Natural killer cell treated with Interleukin-12 subunit alpha and Interleukin-12 subunit beta and Interleukin-15 and Interleukin-18, amount 100 ng/mL, for 72 hours (primary cell): ENCODE measurements around the gene UTP15. TPM values are rescaled to one million over a fixed set of nuclear protein-coding genes. Genes with fewer than 3 reads are reported as not detected.

Experiments used
- ATAC-seq, 2 donors: fragments of 150-1000 bp; cut with Tn5 transposase in 1 of 2; sonication (Bioruptor Pico), chemical (Tn5 transposase) in 1 of 2; 2 replicates each; pipeline ENCODE4 v1.10.0; 2021
- DNase-seq: peaks from one replicate; pipeline ENCODE4 v3.0.0; 2022; ENCODE audit warnings: low spot score
- H3K27ac Mint-ChIP-seq, 2 donors: 1 replicate in 1 of 2; 2 replicates in 1 of 2; pipeline ENCODE4 v1.8.0; 2022; ENCODE audit warnings: mixed read lengths in 2 of 2, mild to moderate bottlenecking in 1 of 2, moderate library complexity in 1 of 2
- H3K27me3 Mint-ChIP-seq, 2 donors: 1 replicate in 1 of 2; 2 replicates in 1 of 2; pipeline ENCODE4 v1.8.0; 2022; ENCODE audit warnings: mixed read lengths in 2 of 2
- H3K36me3 Mint-ChIP-seq: one replicate; pipeline ENCODE4 v1.8.0; 2022; ENCODE audit warnings: mixed read lengths
- H3K4me1 Mint-ChIP-seq, 2 donors: 1 replicate in 1 of 2; 2 replicates in 1 of 2; pipeline ENCODE4 v1.8.0; 2022; ENCODE audit warnings: low read depth in 2 of 2, mixed read lengths in 2 of 2, mild to moderate bottlenecking in 1 of 2
- H3K4me3 Mint-ChIP-seq: one replicate; pipeline ENCODE4 v1.8.0; 2022; ENCODE audit warnings: mixed read lengths
- H3K9me3 Mint-ChIP-seq: 2 replicates; pipeline ENCODE4 v1.8.0; 2022; ENCODE audit warnings: mixed read lengths
- total RNA-seq, 2 donors: library from RNA; stranded (reverse); gene quantifications; one replicate each; pipeline ENCODE4 v1.2.3, GENCODE V29; 2022

The UTP15 gene, protein sequence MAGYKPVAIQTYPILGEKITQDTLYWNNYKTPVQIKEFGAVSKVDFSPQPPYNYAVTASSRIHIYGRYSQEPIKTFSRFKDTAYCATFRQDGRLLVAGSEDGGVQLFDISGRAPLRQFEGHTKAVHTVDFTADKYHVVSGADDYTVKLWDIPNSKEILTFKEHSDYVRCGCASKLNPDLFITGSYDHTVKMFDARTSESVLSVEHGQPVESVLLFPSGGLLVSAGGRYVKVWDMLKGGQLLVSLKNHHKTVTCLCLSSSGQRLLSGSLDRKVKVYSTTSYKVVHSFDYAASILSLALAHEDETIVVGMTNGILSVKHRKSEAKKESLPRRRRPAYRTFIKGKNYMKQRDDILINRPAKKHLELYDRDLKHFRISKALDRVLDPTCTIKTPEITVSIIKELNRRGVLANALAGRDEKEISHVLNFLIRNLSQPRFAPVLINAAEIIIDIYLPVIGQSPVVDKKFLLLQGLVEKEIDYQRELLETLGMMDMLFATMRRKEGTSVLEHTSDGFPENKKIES
- total RNA-seq, result 10 to 100 TPM; 34.9 to 55.1 TPM

DNA sequence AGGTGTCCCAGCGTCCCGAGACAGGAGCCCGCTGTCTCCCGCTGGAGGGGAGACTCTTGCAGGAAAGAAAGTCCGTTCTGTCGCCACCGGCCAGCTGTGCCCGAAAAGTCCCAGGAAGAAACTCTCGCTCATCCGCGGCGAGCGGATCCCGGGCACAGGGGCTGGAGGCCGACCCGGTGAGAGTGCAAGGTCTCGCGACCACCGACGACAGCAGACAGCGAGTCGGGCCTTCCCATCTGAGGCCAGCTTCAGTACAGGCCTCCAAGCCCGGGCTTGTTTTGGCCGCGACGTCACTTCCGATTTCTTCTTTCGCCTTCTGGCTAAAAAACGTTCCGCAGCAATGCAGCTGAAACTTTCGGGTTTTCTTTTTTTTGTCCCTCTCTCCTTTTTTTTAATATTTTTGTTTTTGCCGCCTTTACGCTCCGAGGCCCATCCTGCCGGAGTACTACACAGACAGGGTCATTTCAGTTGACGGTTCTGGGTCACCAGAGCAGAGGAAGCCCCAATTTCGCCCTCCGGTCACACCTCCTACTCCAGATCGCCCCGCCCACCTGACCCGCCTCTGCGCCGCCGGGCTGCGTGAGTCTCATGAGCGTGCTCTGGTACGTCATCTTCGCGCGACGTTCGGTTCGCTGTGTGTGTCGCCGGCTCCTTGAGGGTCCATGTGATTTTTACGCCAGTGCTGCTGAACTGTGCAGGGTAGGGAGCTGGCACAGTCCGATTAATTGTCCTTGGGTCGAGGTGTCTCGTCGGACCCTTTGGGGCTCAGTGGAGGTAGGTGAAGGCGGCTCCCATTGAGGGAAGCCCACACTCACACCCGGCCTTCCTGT, at the start of gene UTP15, which contains the start of gene ANKRA2:
UTP15 (plus strand) TSS at position 605 of the 830 bp plus-strand sequence. CDS start 1,602 bp downstream, outside the sequence.
ANKRA2 (minus strand) TSS at position 501 of the 830 bp plus-strand sequence. CDS start 2,758 bp downstream, outside the sequence.
- Mint-ChIP-seq H3K9me3 (no peaks in the 10 kb centered on the region), H3K4me1 (peaks cover 24 to 45% of the 10 kb centered on the region in 2 donors), H3K4me3 (peak within 1 kb of the TSS; percentile 98), H3K36me3 (peaks cover 6% of the 10 kb centered on the region), H3K27ac (peak within 1 kb of the TSS; percentile 98 to 100), H3K27me3 (no peaks in the 10 kb centered on the region)
- ATAC-seq, result peak; percentile 98
- DNase-seq, result peak; percentile 98

DNA sequence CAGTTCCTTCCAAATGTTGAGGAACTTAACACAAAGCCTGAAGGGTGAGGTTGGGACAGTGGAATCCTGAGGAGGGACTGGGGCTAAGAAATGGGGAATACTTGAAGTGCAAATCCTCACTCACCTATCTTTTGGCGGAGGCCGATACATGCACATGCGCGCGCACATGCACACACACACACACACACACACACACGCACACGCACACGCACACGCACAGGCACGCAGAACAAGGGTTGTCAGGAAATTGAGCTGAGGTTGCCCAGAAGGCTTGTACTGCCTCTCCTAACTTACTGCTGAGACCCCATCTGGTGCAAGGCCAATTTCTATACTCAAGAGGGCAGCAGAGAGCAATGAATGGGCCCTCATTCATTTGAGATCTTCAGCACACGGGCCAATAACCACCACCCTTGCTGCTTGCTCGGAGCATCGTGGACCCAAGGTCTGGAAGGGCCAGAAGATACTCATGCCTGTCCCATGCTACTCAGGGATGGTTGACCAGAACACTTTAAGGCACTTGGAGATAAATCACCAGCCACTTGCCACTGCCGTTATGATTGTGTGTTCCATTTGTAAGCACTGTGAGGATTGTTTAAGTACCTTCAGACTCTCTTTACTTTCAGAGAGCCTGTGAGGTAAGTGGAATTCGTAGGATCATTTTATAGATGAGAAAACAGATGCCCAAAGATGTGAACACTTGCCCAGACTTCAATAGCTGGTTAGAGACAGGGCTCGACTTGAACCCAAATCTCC, 45.8 kb upstream of the UTP15 start:
- Mint-ChIP-seq H3K9me3 (no peaks in the 10 kb centered on the region), H3K27ac (no peak overlapping the region), H3K4me1 (peaks cover 8 to 9% of the 10 kb centered on the region in 2 donors), H3K27me3 (no peaks in the 10 kb centered on the region), H3K4me3 (peak overlapping the region; percentile 44), H3K36me3 (no peaks in the 10 kb centered on the region)
- ATAC-seq (peak; percentile 89 to 93), DNase-seq (peak; percentile 70)

DNA sequence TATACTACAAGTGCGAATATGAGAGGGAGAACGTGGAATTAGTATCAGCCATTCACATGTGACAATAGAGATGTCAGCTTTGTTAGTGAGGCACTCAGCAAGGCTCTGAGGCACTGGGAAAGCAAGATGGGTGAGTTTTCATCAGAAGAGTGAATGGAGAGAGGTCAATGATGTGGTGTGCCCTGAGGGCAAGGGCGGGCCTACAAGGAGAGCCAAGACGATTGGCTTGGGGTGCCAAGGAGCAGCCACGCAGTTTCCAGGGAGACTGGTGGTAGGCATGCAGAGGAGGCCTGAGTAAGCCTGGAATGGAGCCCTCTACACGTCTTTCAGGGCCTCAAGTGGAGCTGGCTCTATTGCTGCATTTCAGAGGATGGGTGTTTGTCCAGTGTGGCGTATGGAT, 42.6 kb upstream of the UTP15 start:
- Mint-ChIP-seq H3K36me3 (no peaks in the 10 kb centered on the region), H3K4me3 (no peak overlapping the region), H3K27me3 (peaks cover 6 to 9% of the 10 kb centered on the region in 2 donors), H3K4me1 (peaks cover 8 to 9% of the 10 kb centered on the region in 2 donors), H3K27ac (no peak overlapping the region), H3K9me3 (no peaks in the 10 kb centered on the region)
- ATAC-seq, result no peak
- DNase-seq, result no peak

DNA sequence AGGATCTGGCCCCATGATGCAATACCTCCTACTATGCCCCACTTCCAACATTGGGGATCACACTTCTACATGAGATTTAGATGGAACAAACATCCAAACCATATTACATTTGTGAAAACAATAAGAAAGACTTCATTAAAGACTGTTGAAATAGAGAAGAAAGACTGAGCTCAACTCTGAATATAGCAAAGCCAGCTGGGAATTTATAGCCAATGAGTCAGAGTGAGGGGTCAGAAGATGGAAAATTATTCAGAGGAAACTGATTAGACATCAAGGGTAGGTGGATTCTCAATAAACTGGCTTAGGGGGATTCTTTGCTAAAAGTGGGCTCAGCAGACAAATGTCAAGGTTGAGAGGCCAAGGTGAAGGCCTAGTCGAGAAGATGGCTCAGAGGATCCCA, 41.7 kb upstream of the UTP15 start:
- peaks cover 10 to 14% of the 10 kb centered on the region in 2 donors for H3K27me3 Mint-ChIP-seq
- no peaks in the 10 kb centered on the region for H3K9me3 Mint-ChIP-seq
- ATAC-seq (no peak), DNase-seq (no peak)
- no peaks in the 10 kb centered on the region for H3K36me3 Mint-ChIP-seq
- no peak overlapping the region for H3K27ac Mint-ChIP-seq
- peaks cover 8 to 9% of the 10 kb centered on the region in 2 donors for H3K4me1 Mint-ChIP-seq
- no peak overlapping the region for H3K4me3 Mint-ChIP-seq

DNA sequence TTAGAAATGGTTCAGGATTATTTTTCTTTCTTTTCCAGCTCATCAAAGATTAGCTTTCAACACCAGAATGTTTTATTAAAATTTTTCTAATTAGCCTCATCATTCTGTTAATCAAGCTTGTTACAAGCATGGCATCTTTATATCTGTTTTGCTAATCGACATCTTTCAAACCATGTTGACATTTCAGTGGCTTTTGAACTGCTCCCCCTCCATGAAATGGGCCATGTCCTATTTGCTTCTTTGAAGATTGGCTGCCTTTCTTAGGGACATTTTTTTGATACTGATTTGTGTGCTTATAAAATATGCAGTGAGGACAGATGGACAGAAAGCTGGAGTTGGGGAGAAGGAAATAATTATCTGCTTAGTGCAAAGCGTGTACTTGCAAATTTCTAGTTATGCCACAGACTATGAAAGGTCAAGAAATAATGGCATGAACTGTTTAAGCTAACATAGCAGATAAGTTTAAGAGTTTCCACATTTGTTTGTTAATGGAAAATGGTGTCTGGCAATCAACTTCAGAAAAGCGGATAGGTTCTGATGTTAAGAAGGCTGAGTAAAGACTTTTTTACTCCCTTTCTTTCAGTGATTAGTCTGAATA, 39.8 kb upstream of the UTP15 start:
- DNase-seq, result no peak
- Mint-ChIP-seq H3K27me3 (peaks cover 10 to 19% of the 10 kb centered on the region in 2 donors), H3K9me3 (no peaks in the 10 kb centered on the region), H3K36me3 (no peaks in the 10 kb centered on the region), H3K4me3 (no peak overlapping the region), H3K27ac (no peak overlapping the region), H3K4me1 (no peaks in the 10 kb centered on the region)
- ATAC-seq, result no peak

DNA sequence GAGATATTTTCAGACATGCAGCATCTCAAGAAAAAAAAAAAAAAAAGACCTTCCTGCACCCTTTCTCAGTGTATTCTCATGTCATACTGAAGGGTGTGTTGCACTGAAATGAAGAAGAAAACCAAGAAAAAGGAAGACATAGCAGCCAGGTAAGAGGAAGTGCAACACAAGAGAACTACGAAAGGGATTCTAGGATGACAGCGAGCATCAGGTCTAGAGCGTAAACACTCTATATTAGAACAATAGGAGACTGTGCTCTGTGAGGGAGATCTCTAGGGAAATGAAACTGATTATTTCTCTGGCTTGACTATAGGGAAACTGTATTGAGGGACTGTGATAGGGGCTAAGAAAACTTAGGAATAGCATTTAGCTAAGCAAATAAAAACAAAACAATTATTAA, 37.3 kb upstream of the UTP15 start:
- H3K4me3 Mint-ChIP-seq, result no peak overlapping the region
- no peak overlapping the region for H3K27ac Mint-ChIP-seq
- DNase-seq, result no peak
- no peaks in the 10 kb centered on the region for H3K36me3 Mint-ChIP-seq
- peaks cover 0 to 3% of the 10 kb centered on the region in 2 donors for H3K4me1 Mint-ChIP-seq
- no peaks in the 10 kb centered on the region for H3K9me3 Mint-ChIP-seq
- ATAC-seq, result no peak
- peaks cover 22 to 42% of the 10 kb centered on the region in 2 donors for H3K27me3 Mint-ChIP-seq

DNA sequence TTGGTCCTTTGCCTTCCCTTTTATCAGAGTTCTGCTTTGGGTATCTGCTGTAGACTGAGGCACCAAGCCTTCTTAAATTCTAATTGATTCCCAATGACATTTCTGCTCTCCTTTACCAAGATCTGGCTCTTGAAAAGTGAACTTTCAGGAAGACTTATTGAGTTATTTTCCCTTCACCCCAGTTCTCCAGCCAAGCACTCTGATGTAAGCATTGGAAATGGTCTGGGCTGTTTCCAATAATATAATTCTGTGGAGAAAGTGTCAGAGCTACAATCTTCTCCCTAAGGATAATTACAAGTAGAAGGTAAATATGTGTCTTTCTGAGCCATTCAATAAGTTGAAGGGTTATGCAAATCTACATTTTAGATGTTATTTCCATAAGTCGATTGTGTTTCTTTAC, 36.5 kb upstream of the UTP15 start:
- no peaks in the 10 kb centered on the region for H3K36me3 Mint-ChIP-seq
- ATAC-seq, result no peak
- no peak for DNase-seq
- no peaks in the 10 kb centered on the region for H3K9me3 Mint-ChIP-seq
- H3K27me3 Mint-ChIP-seq, result peaks cover 28 to 50% of the 10 kb centered on the region in 2 donors
- no peak overlapping the region for H3K27ac Mint-ChIP-seq
- H3K4me1 Mint-ChIP-seq, result peaks cover 0 to 3% of the 10 kb centered on the region in 2 donors
- no peak overlapping the region for H3K4me3 Mint-ChIP-seq

DNA sequence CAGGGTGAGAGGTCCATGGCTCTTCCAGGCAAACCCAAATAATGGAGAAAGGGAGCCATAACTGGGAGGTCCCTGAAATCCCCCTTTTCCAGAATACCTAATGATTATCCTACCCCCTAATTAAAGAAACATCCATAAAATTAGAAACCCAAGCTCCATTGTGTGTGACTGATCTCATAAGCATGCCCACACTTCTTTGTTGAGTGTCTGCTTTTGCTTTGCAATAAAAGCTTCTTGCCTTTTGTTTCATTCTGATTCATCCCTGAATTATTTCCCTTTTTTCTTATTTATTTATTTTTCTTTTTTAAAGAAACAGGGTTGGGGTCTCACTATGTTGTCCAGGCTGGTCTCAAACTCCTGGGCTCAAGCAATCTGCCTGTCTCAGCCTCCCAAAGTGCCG, 34.2 kb upstream of the UTP15 start:
- H3K4me1 Mint-ChIP-seq, result peaks cover 0 to 3% of the 10 kb centered on the region in 2 donors
- H3K27ac Mint-ChIP-seq, result no peak overlapping the region
- H3K4me3 Mint-ChIP-seq, result no peak overlapping the region
- DNase-seq, result no peak
- H3K27me3 Mint-ChIP-seq, result peaks cover 36 to 62% of the 10 kb centered on the region in 2 donors
- ATAC-seq, result no peak
- H3K36me3 Mint-ChIP-seq, result no peaks in the 10 kb centered on the region
- H3K9me3 Mint-ChIP-seq, result no peaks in the 10 kb centered on the region

DNA sequence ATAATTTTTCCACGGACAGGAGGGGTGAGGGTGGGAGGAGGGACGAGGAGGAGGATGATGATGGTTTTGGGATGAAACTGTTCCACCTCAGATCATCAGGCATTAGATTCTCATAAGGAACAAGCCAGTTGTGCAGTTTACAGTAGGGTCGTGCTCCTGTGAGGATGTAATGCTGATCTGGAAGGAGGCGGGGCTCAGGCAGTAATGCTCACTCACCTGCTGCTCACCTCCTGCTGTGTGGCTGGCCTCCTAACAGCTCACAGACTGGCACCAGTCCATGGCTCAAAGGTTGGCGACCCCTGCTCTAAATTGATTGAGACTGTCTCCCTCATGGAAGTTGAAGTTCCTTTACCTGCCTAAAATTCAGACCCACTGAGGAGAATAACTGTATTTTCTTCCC, 33.3 kb upstream of the UTP15 start:
- no peak for DNase-seq
- Mint-ChIP-seq H3K4me3 (no peak overlapping the region), H3K27me3 (peaks cover 36 to 61% of the 10 kb centered on the region in 2 donors), H3K4me1 (peaks cover 0 to 3% of the 10 kb centered on the region in 2 donors), H3K9me3 (no peaks in the 10 kb centered on the region), H3K36me3 (no peaks in the 10 kb centered on the region), H3K27ac (no peak overlapping the region)
- no peak for ATAC-seq

DNA sequence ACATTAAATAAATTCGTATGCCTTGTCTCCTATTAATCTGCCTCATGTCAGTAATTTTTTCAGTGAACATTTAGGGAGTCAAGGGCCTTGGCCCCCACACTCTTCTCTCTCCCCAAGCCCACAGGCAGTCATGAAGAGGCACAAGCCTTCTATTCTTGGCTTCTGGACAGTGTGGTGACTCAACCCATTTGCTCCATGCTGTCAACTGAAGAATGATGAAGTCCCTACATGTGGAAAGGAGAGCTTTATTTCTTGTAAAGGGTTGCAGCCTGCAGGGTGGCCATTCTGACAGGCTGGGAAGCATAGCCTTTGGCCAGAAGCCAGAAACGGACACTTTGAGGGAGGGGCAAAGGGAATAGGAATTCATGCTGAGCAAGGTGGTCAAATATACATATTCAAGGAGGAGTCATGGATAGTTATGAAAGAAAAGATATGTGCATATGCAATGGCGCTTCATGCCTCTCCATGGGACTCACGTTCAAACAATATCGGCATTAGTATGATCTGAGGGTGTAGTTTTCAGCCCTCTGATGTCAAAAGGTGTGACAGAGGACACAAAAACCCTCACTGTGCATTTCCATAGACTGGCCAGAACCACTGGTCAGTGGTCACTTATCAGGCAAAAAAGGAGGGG, 31.4 kb upstream of the UTP15 start:
- H3K9me3 Mint-ChIP-seq, result no peaks in the 10 kb centered on the region

DNA sequence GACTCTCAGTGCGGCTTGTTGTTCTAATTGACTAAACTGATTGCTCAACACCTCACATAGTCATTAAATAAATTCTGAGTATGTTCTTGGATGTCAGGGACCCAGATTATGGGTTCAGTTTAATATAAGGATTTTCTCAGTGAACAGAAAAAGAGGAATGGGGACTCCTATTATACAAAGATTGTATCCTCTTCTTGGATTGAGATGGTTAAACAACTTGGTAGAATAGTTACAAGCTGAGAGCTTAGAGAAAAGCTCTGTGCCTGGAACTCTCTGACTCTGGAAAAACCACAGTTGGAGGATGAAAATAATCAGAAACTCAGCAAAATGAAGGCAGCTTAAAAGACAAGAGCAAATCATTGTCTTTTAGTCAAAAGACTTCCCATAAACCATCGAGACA, 30.6 kb upstream of the UTP15 start:
- peaks cover 31 to 52% of the 10 kb centered on the region in 2 donors for H3K27me3 Mint-ChIP-seq

More for the DNA sequence above, 31.4 kb upstream of the UTP15 start:
- H3K27ac Mint-ChIP-seq, result no peak overlapping the region
- no peak for DNase-seq
- H3K36me3 Mint-ChIP-seq, result no peaks in the 10 kb centered on the region
- H3K27me3 Mint-ChIP-seq, result peaks cover 28 to 48% of the 10 kb centered on the region in 2 donors
- ATAC-seq, result peak in 1 of 2 donors; percentile 43
- peaks cover 0 to 3% of the 10 kb centered on the region in 2 donors for H3K4me1 Mint-ChIP-seq
- no peak overlapping the region for H3K4me3 Mint-ChIP-seq

DNA sequence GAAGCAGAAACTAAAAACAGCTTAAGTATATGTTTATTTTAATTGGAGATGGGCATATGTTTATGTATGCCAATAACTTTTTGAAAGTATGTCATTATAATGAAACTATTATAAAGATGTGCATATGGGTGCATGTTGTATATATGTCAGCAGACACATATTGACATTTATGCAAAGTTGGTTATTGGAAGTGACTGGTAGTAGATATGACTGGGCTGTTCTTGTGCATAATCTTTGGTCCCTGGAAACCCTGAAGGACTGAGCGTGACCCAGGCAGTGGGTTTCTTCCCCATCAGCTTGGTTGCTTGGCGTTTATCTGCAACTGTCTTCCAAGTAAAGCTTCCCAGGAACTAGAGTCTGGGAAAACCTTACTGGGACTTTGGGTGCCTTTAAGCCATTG, 25.8 kb upstream of the UTP15 start:
- DNase-seq (no peak), ATAC-seq (no peak)
- peaks cover 26 to 31% of the 10 kb centered on the region in 2 donors for H3K27me3 Mint-ChIP-seq
- H3K27ac Mint-ChIP-seq, result no peak overlapping the region
- no peaks in the 10 kb centered on the region for H3K9me3 Mint-ChIP-seq
- no peaks in the 10 kb centered on the region for H3K4me1 Mint-ChIP-seq
- H3K36me3 Mint-ChIP-seq, result no peaks in the 10 kb centered on the region
- H3K4me3 Mint-ChIP-seq, result no peak overlapping the region

More for the DNA sequence above, 30.6 kb upstream of the UTP15 start:
- no peak overlapping the region for H3K4me3 Mint-ChIP-seq
- H3K9me3 Mint-ChIP-seq, result no peaks in the 10 kb centered on the region
- H3K36me3 Mint-ChIP-seq, result no peaks in the 10 kb centered on the region
- H3K27ac Mint-ChIP-seq, result no peak overlapping the region
- H3K4me1 Mint-ChIP-seq, result peaks cover 0 to 3% of the 10 kb centered on the region in 2 donors
- ATAC-seq (no peak), DNase-seq (no peak)
